HepG2 (cell line): ENCODE data around the gene DPM1. TPM values are rescaled to one million over a fixed set of nuclear protein-coding genes. Genes with fewer than 3 reads are reported as not detected.

Experiments used
- ASH2L ChIP-seq: fragments of 300-600, 200-600 bp; sonication (generic); IDR thresholded peaks from 2 replicates; pipeline ENCODE4 v1.7.0; 2017; ENCODE audit warnings: low read depth, mild to moderate bottlenecking, moderate library complexity, mixed read lengths, low read length; ENCODE audit not compliant: insufficient read length
- CEBPG ChIP-seq: IDR thresholded peaks from 2 replicates; pipeline ENCODE4 v1.6.1; 2016
- CENPT ChIP-seq: sonication (generic); formaldehyde crosslinking; IDR thresholded peaks from 2 replicates; pipeline ENCODE4 v1.8.0; 2022; ENCODE audit warnings: low read depth, mild to moderate bottlenecking, moderate library complexity, missing genetic modification reagents
- ELF4 ChIP-seq: sonication (generic); formaldehyde crosslinking; IDR thresholded peaks from 2 replicates; pipeline ENCODE4 v1.5.0; 2020; ENCODE audit warnings: missing genetic modification reagents, mild to moderate bottlenecking, moderate library complexity, borderline replicate concordance
- FOSL2 ChIP-seq: sonication (generic); formaldehyde crosslinking; IDR thresholded peaks from 2 replicates; pipeline ENCODE4 v1.4.0; 2020; ENCODE audit warnings: missing genetic modification reagents
- HOXA7 ChIP-seq: sonication (generic); formaldehyde crosslinking; IDR thresholded peaks from 2 replicates; pipeline ENCODE4 v1.8.1; 2022; ENCODE audit warnings: mild to moderate bottlenecking, missing genetic modification reagents, moderate library complexity
- JDP2 ChIP-seq: sonication (generic); formaldehyde crosslinking; IDR thresholded peaks from 2 replicates; pipeline ENCODE4 v1.8.1; 2022; ENCODE audit warnings: missing genetic modification reagents, borderline replicate concordance
- MED1 ChIP-seq: sonication (generic); formaldehyde crosslinking; IDR thresholded peaks from 2 replicates; pipeline ENCODE4 v1.4.0; 2020; ENCODE audit warnings: missing genetic modification reagents
- PBX2 ChIP-seq: IDR thresholded peaks from 2 replicates; pipeline ENCODE4 v1.6.1; 2016; ENCODE audit warnings: control low read depth
- PRMT3 ChIP-seq: sonication (generic); formaldehyde crosslinking; IDR thresholded peaks from 2 replicates; pipeline ENCODE4 v1.8.1; 2022; ENCODE audit warnings: low read depth, mild to moderate bottlenecking, moderate library complexity, missing genetic modification reagents, borderline replicate concordance
- SIN3A ChIP-seq: IDR thresholded peaks from 2 replicates; pipeline ENCODE4 v1.6.1; 2011; ENCODE audit warnings: low read depth, mild to moderate bottlenecking, control low read depth, low read length, borderline replicate concordance
- SP4 ChIP-seq: sonication (generic); formaldehyde crosslinking; IDR thresholded peaks from 2 replicates; pipeline ENCODE4 v1.8.1; 2023; ENCODE audit warnings: mild to moderate bottlenecking, missing genetic modification reagents
- ZNF451 ChIP-seq: sonication (generic); formaldehyde crosslinking; IDR thresholded peaks from 2 replicates; pipeline ENCODE4 v1.5.0; 2020; ENCODE audit warnings: mild to moderate bottlenecking, missing genetic modification reagents
- ZNF460 ChIP-seq: sonication (generic); formaldehyde crosslinking; IDR thresholded peaks from 2 replicates; pipeline ENCODE4 v1.5.1; 2020; ENCODE audit warnings: missing genetic modification reagents, mild to moderate bottlenecking, borderline replicate concordance
- ZZZ3 ChIP-seq: sonication (generic); formaldehyde crosslinking; IDR thresholded peaks from 2 replicates; pipeline ENCODE4 v1.4.0; 2020; ENCODE audit warnings: missing genetic modification reagents, mild to moderate bottlenecking, borderline replicate concordance
- polyA plus RNA-seq, 8 experiments: library from polyadenylated mRNA; depleted of rRNA in 3 of 8; stranded (reverse) in 7 of 8; unstranded in 1 of 8; fragments of >200 nt; fragmentation: Illumina TruSeq in 4 of 8; extraction: Trizol in 4 of 8; gene quantifications; 2 replicates each; pipeline versions ENCODE4 v1.2.1 to v1.2.3, GENCODE V29; 2011 to 2016; ENCODE audit warnings: low read depth in 4 of 8, missing spikeins in 1 of 8, mixed read lengths in 1 of 8; ENCODE audit not compliant: insufficient read depth in 1 of 8
- total RNA-seq, 5 experiments: library from RNA; depleted of rRNA; stranded (reverse); fragments of >200 nt; fragmentation: Illumina TruSeq; extraction: Trizol; gene quantifications; 2 replicates each; pipeline ENCODE4 v1.2.3, GENCODE V29; 2016; ENCODE audit warnings: low read depth in 1 of 5
- TF ChIP-seq, protein P1 (sequence below): sonication (generic); formaldehyde crosslinking; IDR thresholded peaks from 2 replicates; pipeline ENCODE4 v1.4.0; 2020; ENCODE audit warnings: mild to moderate bottlenecking, missing genetic modification reagents
- TF ChIP-seq, protein P2 (sequence below): sonication (generic); formaldehyde crosslinking; IDR thresholded peaks from 2 replicates; pipeline ENCODE4 v1.9.0; 2021; ENCODE audit warnings: mild to moderate bottlenecking, missing genetic modification reagents
- TF ChIP-seq, protein P3 (sequence below): sonication (generic); formaldehyde crosslinking; IDR thresholded peaks from 2 replicates; pipeline ENCODE4 v1.8.1; 2023; ENCODE audit warnings: missing genetic modification reagents, inconsistent platforms, borderline replicate concordance

Gene DPM1
- total and polyA plus RNA-seq, 2 of the 13 experiments (the other 11 are each of a cell fraction or from before 2014, with no cell fraction given): 83.2 to 161 TPM

- TF ChIP-seq SP4 (peak; percentile 26; the same call in 1 of the 2 replicates), ZZZ3 (CRISPR knock-in tag) (no peak; the same call in 1 of the 2 replicates), CEBPG (CRISPR knock-in tag) (peak; percentile 71; the same call in 1 of the 2 replicates), ZNF451 (CRISPR knock-in tag) (peak; percentile 79; the same call in 1 of the 2 replicates), MED1 (CRISPR knock-in tag) (peak; percentile 85), ELF4 (CRISPR knock-in tag) (no peak), PBX2 (CRISPR knock-in tag) (no peak), FOSL2 (CRISPR knock-in tag) (peak; percentile 84), PRMT3 (no peak), CENPT (CRISPR knock-in tag) (no peak), HOXA7 (CRISPR knock-in tag) (no peak), JDP2 (no peak), ASH2L (peak; percentile 95), SIN3A (peak; percentile 91), ZNF460 (CRISPR knock-in tag) (no peak)
- TF ChIP-seq, protein P1, sequence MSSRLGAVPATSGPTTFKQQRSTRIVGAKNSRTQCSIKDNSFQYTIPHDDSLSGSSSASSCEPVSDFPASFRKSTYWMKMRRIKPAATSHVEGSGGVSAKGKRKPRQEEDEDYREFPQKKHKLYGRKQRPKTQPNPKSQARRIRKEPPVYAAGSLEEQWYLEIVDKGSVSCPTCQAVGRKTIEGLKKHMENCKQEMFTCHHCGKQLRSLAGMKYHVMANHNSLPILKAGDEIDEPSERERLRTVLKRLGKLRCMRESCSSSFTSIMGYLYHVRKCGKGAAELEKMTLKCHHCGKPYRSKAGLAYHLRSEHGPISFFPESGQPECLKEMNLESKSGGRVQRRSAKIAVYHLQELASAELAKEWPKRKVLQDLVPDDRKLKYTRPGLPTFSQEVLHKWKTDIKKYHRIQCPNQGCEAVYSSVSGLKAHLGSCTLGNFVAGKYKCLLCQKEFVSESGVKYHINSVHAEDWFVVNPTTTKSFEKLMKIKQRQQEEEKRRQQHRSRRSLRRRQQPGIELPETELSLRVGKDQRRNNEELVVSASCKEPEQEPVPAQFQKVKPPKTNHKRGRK: no peak
- TF ChIP-seq, protein P2, sequence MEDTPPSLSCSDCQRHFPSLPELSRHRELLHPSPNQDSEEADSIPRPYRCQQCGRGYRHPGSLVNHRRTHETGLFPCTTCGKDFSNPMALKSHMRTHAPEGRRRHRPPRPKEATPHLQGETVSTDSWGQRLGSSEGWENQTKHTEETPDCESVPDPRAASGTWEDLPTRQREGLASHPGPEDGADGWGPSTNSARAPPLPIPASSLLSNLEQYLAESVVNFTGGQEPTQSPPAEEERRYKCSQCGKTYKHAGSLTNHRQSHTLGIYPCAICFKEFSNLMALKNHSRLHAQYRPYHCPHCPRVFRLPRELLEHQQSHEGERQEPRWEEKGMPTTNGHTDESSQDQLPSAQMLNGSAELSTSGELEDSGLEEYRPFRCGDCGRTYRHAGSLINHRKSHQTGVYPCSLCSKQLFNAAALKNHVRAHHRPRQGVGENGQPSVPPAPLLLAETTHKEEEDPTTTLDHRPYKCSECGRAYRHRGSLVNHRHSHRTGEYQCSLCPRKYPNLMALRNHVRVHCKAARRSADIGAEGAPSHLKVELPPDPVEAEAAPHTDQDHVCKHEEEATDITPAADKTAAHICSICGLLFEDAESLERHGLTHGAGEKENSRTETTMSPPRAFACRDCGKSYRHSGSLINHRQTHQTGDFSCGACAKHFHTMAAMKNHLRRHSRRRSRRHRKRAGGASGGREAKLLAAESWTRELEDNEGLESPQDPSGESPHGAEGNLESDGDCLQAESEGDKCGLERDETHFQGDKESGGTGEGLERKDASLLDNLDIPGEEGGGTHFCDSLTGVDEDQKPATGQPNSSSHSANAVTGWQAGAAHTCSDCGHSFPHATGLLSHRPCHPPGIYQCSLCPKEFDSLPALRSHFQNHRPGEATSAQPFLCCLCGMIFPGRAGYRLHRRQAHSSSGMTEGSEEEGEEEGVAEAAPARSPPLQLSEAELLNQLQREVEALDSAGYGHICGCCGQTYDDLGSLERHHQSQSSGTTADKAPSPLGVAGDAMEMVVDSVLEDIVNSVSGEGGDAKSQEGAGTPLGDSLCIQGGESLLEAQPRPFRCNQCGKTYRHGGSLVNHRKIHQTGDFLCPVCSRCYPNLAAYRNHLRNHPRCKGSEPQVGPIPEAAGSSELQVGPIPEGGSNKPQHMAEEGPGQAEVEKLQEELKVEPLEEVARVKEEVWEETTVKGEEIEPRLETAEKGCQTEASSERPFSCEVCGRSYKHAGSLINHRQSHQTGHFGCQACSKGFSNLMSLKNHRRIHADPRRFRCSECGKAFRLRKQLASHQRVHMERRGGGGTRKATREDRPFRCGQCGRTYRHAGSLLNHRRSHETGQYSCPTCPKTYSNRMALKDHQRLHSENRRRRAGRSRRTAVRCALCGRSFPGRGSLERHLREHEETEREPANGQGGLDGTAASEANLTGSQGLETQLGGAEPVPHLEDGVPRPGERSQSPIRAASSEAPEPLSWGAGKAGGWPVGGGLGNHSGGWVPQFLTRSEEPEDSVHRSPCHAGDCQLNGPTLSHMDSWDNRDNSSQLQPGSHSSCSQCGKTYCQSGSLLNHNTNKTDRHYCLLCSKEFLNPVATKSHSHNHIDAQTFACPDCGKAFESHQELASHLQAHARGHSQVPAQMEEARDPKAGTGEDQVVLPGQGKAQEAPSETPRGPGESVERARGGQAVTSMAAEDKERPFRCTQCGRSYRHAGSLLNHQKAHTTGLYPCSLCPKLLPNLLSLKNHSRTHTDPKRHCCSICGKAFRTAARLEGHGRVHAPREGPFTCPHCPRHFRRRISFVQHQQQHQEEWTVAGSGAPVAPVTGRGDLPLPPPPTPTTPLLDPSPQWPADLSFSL (CRISPR knock-in tag): no peak
- TF ChIP-seq, protein P3, sequence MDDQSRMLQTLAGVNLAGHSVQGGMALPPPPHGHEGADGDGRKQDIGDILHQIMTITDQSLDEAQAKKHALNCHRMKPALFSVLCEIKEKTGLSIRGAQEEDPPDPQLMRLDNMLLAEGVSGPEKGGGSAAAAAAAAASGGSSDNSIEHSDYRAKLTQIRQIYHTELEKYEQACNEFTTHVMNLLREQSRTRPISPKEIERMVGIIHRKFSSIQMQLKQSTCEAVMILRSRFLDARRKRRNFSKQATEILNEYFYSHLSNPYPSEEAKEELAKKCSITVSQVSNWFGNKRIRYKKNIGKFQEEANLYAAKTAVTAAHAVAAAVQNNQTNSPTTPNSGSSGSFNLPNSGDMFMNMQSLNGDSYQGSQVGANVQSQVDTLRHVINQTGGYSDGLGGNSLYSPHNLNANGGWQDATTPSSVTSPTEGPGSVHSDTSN (CRISPR knock-in tag): no peak
These were observed 28.8 kb downstream of the DPM1 start (continued) for GRCh38 chr20:50929299-50930138.
